PC-9 (cell line): ENCODE measurements around the gene C9orf152.
A peak's percentile ranks its signal among the peaks of the same experiment; 100 is the strongest.

Experiments used
- EZH2 ChIP-seq: fragments of 200-600 bp; sonication (generic); IDR thresholded peaks from 2 replicates; pipeline ENCODE4 v1.8.0; 2017; ENCODE audit warnings: antibody characterized with exemption, low read depth
- TF ChIP-seq, protein P1 (sequence below): fragments of 200-600 bp; sonication (generic); conservative IDR thresholded peaks from 2 replicates; pipeline ENCODE4 v1.6.1; 2017; ENCODE audit warnings: mixed run types, antibody characterized with exemption, mild to moderate bottlenecking, moderate library complexity

DNA sequence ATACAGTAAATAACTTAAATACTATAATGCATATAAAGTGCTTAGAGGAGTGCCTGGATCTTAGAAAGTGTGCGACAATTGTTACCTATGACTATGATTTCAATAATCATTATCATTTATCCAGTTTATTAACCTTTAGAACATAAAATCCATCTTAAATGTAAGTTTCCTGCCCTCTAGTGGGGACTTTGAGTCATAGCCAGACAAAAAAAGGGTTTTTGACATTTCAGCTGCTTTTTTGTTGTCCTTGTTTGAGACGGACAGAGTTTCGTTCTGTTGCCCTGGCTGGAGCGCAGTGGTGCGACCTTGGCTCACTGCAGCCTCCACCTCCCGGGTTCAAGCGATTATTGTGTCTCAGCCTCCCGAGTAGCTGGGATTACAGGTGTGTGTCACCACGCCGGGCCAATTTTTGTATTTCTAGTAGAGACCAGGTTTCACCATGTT is 9.7 kb upstream of the C9orf152 start:
- TF ChIP-seq, protein P1, sequence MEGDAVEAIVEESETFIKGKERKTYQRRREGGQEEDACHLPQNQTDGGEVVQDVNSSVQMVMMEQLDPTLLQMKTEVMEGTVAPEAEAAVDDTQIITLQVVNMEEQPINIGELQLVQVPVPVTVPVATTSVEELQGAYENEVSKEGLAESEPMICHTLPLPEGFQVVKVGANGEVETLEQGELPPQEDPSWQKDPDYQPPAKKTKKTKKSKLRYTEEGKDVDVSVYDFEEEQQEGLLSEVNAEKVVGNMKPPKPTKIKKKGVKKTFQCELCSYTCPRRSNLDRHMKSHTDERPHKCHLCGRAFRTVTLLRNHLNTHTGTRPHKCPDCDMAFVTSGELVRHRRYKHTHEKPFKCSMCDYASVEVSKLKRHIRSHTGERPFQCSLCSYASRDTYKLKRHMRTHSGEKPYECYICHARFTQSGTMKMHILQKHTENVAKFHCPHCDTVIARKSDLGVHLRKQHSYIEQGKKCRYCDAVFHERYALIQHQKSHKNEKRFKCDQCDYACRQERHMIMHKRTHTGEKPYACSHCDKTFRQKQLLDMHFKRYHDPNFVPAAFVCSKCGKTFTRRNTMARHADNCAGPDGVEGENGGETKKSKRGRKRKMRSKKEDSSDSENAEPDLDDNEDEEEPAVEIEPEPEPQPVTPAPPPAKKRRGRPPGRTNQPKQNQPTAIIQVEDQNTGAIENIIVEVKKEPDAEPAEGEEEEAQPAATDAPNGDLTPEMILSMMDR: peak; percentile 89
- TF ChIP-seq EZH2: no peak
